ENCODE data around the gene PRKD2.

The PRKD2 gene

GRCh38 chr19:46637224-46637623, 79.7 kb downstream of the PRKD2 start:
- no peaks in the 10 kb centered on the region for H3K9me3 ChIP-seq (ENCODE audit: severe bottlenecking)
- no peak overlapping the region for H3K27ac ChIP-seq
- TF ChIP-seq CTCF (IDR thresholded peaks at IDR 0.05; ENCODE audit: low read depth, low read length) = no peak
- H3K27me3 ChIP-seq (ENCODE audit: insufficient read depth, low read depth, severe bottlenecking) = no peaks in the 10 kb centered on the region
- DNase-seq = no peak
- H3K36me3 ChIP-seq = peaks cover 13% of the 10 kb centered on the region
- H3K4me3 ChIP-seq (ENCODE audit: low read depth, low read length) = no peak overlapping the region

- peak within 1 kb of the TSS; percentile 45 for H3K4me3 ChIP-seq (ENCODE audit: low read depth, low read length)
Observed at GRCh38 chr19:46635920-46636761, 80.8 kb downstream of the PRKD2 start, which contains the start of gene GNG8. Gene GNG8 (minus strand): TSS chr19:46636202. CDS start chr19:46634682, 1,520 bp downstream.

GRCh38 chr19:46634656-46635218, 82.2 kb downstream of the PRKD2 start:
- H3K4me3 ChIP-seq (ENCODE audit: low read depth, low read length) = peak overlapping the region; percentile 45
- H3K9me3 ChIP-seq (ENCODE audit: severe bottlenecking) = no peaks in the 10 kb centered on the region
- H3K27ac ChIP-seq = peak overlapping the region; percentile 73
- DNase-seq = peak; percentile 86
- TF ChIP-seq CTCF (IDR thresholded peaks at IDR 0.05; ENCODE audit: low read depth, low read length) = no peak
- no peaks in the 10 kb centered on the region for H3K27me3 ChIP-seq (ENCODE audit: insufficient read depth, low read depth, severe bottlenecking)
- peaks cover 13% of the 10 kb centered on the region for H3K36me3 ChIP-seq

More at GRCh38 chr19:46635920-46636761, 80.8 kb downstream of the PRKD2 start, which contains the start of gene GNG8:
- Histone ChIP-seq H3K36me3 (peaks cover 13% of the 10 kb centered on the region), H3K9me3 (ENCODE audit: severe bottlenecking) (no peaks in the 10 kb centered on the region), H3K27ac (peak within 1 kb of the TSS; percentile 73), H3K27me3 (ENCODE audit: insufficient read depth, low read depth, severe bottlenecking) (no peaks in the 10 kb centered on the region)
- peak; percentile 31 for DNase-seq
- TF ChIP-seq CTCF (IDR thresholded peaks at IDR 0.05; ENCODE audit: low read depth, low read length) = no peak

- peak; percentile 93 for DNase-seq
- H3K4me3 ChIP-seq (ENCODE audit: low read depth, low read length) = peak overlapping the region; percentile 45
- peaks cover 13% of the 10 kb centered on the region for H3K36me3 ChIP-seq
- TF ChIP-seq CTCF (IDR thresholded peaks at IDR 0.05; ENCODE audit: low read depth, low read length) = no peak
- H3K9me3 ChIP-seq (ENCODE audit: severe bottlenecking) = no peaks in the 10 kb centered on the region
- peak overlapping the region; percentile 95 for H3K27ac ChIP-seq
- no peaks in the 10 kb centered on the region for H3K27me3 ChIP-seq (ENCODE audit: insufficient read depth, low read depth, severe bottlenecking)
Observed at GRCh38 chr19:46634045-46634655, 82.8 kb downstream of the PRKD2 start.

GRCh38 chr19:46633130-46633529, 83.8 kb downstream of the PRKD2 start:
- Histone ChIP-seq H3K4me3 (ENCODE audit: low read depth, low read length) (no peak overlapping the region), H3K9me3 (ENCODE audit: severe bottlenecking) (no peaks in the 10 kb centered on the region), H3K27me3 (ENCODE audit: insufficient read depth, low read depth, severe bottlenecking) (no peaks in the 10 kb centered on the region), H3K27ac (peak overlapping the region; percentile 95), H3K36me3 (peaks cover 13% of the 10 kb centered on the region)
- DNase-seq = no peak
- no peak for TF ChIP-seq CTCF (IDR thresholded peaks at IDR 0.05; ENCODE audit: low read depth, low read length)

Data from WERI-Rb-1 (cell line).